AG09319 (cell line): ENCODE data around the gene ATP1A2.

ENCODE experiments used
- DNase-seq: peaks from one replicate; pipeline ENCODE4 v3.0.0-alpha.2; 2010; ENCODE audit warnings: low read depth; ENCODE audit errors: extremely low read depth
- TF ChIP-seq, protein P1 (sequence below): IDR thresholded peaks from 2 replicates; pipeline ENCODE4 v1.5.1; 2011; ENCODE audit warnings: low read depth, mild to moderate bottlenecking, inconsistent platforms, low read length, moderate library complexity

Gene ATP1A2

GRCh38 chr1:160186246-160186645 is 70.7 kb downstream of the ATP1A2 start:
- TF ChIP-seq, protein P1, sequence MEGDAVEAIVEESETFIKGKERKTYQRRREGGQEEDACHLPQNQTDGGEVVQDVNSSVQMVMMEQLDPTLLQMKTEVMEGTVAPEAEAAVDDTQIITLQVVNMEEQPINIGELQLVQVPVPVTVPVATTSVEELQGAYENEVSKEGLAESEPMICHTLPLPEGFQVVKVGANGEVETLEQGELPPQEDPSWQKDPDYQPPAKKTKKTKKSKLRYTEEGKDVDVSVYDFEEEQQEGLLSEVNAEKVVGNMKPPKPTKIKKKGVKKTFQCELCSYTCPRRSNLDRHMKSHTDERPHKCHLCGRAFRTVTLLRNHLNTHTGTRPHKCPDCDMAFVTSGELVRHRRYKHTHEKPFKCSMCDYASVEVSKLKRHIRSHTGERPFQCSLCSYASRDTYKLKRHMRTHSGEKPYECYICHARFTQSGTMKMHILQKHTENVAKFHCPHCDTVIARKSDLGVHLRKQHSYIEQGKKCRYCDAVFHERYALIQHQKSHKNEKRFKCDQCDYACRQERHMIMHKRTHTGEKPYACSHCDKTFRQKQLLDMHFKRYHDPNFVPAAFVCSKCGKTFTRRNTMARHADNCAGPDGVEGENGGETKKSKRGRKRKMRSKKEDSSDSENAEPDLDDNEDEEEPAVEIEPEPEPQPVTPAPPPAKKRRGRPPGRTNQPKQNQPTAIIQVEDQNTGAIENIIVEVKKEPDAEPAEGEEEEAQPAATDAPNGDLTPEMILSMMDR, result no peak
- no peak for DNase-seq

DNA sequence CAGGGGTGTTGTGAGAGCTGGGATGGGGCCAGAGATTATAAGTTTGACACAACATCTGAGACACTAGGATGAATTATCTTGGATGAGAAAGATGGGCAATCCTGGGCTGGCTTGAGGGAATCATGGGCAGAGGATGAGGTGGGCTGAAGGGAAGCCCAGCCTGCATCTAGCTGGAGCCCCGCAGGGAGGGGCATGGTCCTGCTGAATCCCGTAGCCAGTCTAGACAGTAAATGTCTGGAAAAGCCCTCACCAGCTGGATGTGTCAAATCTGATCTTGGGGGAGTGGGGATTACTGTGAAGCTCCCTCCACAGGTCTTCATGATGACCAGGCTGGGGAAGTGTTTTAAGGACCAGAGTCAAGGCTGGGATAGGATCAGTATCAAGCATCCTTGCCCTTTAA is 71.2 kb downstream of the ATP1A2 start:
- TF ChIP-seq, protein P1, result no peak
- no peak for DNase-seq

- TF ChIP-seq, protein P1, result no peak
- DNase-seq, result no peak
Observed at GRCh38 chr1:160187407-160187806, 71.8 kb downstream of the ATP1A2 start.

GRCh38 chr1:160188341-160188740 is 72.8 kb downstream of the ATP1A2 start:
- TF ChIP-seq, protein P1, result no peak
- DNase-seq, result no peak

DNA sequence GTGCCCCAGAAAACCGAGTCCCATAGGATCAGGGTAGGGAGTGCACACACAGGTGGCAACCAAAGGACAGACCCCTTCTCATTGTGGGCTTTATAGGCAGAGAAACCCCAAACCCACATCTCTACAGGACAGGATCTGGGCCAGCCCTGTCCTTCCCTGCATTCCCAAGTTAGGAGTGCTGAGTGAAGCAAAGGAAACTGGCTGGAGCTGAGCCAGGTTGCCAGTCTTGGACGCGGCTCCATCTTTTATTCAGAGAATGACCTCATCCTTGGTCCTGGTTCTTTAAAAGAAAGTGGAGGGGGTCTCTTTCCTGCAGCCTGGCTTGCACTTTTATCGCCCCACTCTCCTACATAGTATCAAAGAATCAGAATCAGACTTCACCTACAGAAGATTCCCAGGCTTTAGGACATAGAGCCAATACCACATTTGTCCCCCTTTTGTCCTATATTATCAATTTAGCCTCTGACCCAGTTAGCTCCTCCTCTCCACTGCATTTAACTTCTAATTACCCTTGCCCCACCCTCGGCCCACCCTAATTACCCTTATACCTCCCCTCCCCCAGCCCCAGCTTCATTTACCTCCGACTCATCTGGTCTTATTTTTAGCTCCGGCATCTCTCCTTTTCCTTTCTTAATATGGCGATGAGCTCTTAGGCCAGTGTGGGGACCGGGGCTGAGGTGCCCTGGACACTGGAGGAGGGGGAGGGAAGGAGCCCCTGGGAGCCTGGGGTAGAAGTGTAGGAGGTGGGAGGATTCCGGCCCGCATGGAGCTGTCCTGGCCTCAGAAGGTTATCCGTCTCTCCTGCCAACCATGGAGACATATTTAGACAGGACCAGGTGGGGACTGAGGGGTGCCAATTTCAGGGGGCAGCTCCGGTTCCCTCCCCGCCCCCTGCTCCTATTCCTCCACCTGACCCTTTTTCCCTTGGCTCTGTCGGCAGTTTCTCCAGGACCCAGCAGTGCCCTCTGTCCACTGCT is 74.4 kb downstream of the ATP1A2 start, which contains the start of gene CASQ1:
TSS of gene CASQ1 (plus strand) at position 927 of the 977 bp plus-strand sequence. CDS start 177 bp downstream, outside the sequence.
- no peak for DNase-seq
- TF ChIP-seq, protein P1, result no peak

GRCh38 chr1:160191756-160192155 is 76.2 kb downstream of the ATP1A2 start:
- DNase-seq, result no peak
- TF ChIP-seq, protein P1, result no peak

- TF ChIP-seq, protein P1, result no peak
Observed at GRCh38 chr1:160192234-160192633, 76.7 kb downstream of the ATP1A2 start.

More at GRCh38 chr1:160192234-160192633, 76.7 kb downstream of the ATP1A2 start:
- no peak for DNase-seq
